HG02973 (cell line): ENCODE data around the gene KCNN4.
A peak's percentile ranks its signal among the peaks of the same experiment; 100 is the strongest.
"Not testable (repeated sequence)": the region's sequence is repeated elsewhere in the genome, so short reads cannot be mapped to it uniquely, and the experiment has no call there.

Source experiments
- ATAC-seq: cut with Tn5 transposase; IDR thresholded peaks from one replicate; pipeline ENCODE4 v1.9.1; 2021; ENCODE audit warnings: moderate library complexity; ENCODE audit not compliant: unreplicated experiment

The KCNN4 gene

GRCh38 chr19:43780706-43781525 is at the start of gene KCNN4:
TSS of gene KCNN4 (minus strand) at chr19:43780973. CDS start at chr19:43780861, 112 bp downstream.
- peak; percentile 28 for ATAC-seq

DNA sequence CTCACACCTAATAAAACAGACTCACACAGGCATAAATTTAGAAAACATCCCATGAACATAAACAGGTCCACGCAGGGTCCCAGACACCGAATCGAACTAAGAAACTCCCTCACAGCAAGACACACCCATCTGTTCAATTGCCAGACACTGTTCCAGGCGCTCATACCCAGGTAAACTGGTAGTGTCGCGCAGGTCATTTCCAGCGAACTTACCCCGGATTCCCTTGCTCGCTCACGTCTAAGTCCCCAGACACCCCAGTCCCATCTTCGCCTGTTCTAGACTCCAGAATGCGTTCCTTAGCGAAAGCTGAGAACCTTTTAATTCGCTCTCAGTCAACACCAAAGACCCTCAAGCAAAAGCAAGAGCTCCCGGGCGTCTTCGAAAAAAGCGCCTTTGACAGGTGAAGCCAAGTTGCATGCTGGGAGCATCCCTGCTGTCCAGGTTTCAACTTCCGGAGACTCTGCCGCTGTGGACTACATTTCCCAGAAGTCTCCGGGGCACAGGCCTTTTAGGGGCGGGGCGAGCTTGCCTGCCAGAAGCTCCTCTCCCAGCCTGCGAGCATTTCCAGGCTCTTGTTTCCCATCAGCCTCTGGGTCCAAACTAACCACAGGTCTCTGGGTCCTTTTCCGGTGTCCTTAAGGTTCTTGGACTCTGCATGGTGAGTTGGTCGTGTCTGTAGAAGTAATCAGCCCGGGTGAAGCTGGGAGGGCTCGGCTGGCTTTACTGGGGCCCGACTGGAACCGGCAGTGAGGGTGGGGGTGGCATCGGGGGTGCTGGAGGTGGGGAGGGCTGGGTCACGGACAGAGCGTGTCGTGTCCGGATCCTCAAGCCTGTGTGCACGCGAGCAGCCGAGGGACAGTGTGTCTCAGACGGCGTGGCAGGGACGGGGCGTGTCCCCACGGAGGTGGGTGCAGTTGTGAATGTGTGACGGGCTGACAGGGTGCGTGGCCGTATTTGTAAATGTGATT is 46.3 kb upstream of the KCNN4 start, which contains the start of gene ZNF283:
TSS of gene ZNF283 (plus strand) at position 535 of the 968 bp plus-strand sequence. CDS start 6,184 bp downstream, outside the sequence.
- ATAC-seq: peak; percentile 95

DNA sequence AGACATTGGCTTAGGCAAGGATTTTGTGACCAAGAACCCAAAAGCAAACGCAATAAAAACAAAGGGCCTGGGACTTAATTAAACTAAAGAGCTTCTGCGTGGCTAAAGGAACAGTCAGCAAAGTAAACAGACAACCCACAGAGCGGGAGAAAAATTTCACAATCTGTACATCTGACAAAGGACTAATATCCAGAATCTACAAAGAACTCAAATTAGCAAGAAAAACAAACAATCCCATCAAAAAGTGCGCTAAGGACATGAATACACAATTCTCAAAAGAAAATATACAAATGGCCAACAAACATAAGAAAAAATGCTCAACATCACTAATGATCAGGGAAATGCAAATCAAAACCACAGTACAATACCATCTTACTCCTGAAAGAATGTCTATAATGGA is 43.8 kb upstream of the KCNN4 start:
- ATAC-seq: not testable (repeated sequence)

DNA sequence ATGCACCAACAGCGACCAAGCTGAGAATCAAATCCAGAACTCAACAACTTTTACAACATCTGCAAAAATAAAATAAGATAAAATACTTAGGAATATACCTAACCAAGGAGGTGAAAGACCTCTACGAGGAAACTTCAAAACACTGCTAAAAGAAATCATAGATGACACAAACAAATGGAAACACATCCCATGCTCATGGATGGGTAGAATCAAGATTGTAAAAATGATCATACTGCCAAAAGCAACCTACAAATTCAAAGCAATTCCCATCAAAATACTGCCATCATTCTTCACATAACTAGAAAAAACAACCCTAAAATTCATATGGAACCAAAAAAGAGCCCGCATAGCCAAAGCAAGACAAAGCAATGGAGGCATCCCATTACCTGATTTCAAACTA is 43.1 kb upstream of the KCNN4 start:
- not testable (repeated sequence) for ATAC-seq

GRCh38 chr19:43820884-43821215 is 40.1 kb upstream of the KCNN4 start:
- no peak for ATAC-seq

GRCh38 chr19:43820098-43820883 is 39.5 kb upstream of the KCNN4 start:
- no peak for ATAC-seq

- no peak for ATAC-seq
Measured at GRCh38 chr19:43818500-43818899, 37.7 kb upstream of the KCNN4 start.

GRCh38 chr19:43817454-43817853 is 36.7 kb upstream of the KCNN4 start:
- ATAC-seq: not testable (repeated sequence)

GRCh38 chr19:43814663-43815352 is 34.0 kb upstream of the KCNN4 start:
- ATAC-seq: no peak

GRCh38 chr19:43812688-43813087 is 31.9 kb upstream of the KCNN4 start:
- no peak for ATAC-seq

DNA sequence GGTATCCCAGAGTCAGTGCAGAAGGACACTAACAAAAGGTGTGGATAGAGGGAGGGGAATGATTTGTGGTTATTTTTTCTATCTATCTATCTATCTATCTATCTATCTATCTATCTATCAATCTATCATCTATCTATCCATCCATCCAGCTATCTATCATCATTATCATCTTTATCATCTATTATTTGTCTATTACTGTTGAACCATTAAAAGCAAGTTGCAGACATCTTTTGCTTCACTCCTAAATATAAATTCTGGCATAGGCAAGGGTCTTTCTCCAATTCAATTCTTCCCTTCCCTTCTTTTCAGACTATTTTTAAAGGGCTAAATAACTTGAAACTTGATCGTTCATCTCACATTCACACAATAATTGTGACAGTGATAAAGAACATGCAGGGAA is 31.5 kb upstream of the KCNN4 start:
- ATAC-seq: no peak

DNA sequence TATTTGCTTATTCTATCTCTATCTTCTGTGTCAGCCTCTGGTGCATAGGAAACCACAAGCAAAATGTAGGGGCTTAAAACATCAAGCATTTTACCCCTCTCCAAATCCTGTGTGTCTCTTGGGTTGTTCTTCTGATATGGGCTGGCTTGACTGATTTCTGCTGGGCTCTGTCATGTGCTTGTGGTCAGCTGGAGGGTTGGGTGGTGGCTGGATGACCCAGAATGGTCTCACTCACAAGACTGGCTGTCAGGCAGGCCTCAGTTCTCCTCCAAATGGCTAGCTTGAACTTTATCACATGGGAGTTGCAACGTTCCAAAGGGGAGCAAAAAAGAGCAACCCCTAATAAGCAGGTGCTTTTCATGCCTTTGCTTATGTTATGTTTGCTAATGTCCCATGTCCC is 31.1 kb upstream of the KCNN4 start:
- no peak for ATAC-seq

DNA sequence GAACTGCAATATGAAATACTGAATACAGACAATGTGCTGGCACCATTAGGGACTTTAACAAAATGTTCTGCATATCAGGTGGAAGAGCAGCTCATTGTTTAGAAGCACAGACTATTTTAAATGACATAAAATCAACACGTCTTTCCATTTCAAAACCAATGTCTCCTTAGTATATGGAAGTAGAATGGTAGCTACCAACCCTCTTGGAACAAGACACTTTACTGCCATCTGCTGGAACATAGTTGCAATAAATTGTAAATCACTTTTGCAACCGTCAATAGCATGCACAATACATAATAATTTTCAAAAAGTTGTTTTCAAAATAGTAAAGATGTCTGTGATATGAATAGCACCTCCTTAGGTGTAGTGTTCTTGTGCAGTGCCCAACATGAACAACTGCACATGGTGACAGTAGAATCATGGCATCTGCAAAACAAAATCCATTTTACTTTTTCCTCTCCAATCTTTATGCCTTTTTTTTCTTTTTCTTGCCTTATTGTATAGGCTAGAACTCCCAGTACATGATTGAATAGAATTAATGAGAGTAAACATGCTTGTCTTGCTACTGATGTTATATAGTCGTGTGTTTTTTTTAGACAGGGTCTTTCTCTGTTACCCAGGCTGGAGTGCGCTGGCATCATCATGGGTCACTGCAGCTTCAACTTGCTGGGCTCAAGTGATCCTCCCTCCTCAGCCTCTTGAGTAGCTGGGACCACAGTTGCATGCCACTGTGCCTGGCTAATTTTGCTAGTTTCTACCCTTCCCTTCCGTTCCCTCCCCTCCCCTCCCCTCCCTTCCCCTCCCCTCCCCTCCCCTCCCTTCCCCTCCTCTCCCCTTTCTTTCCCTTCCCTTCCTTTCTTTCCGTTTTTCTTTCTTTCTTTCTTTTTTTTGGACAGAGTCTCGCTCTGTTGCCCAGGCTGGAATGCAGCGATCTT is 29.3 kb upstream of the KCNN4 start:
- no peak for ATAC-seq

GRCh38 chr19:43807651-43808050 is 26.9 kb upstream of the KCNN4 start:
- ATAC-seq: no peak

- no peak for ATAC-seq
Measured at GRCh38 chr19:43806848-43807247, 26.1 kb upstream of the KCNN4 start.

- ATAC-seq: not testable (repeated sequence)
Measured at GRCh38 chr19:43806401-43806800, 25.6 kb upstream of the KCNN4 start.

- no peak for ATAC-seq
Measured at GRCh38 chr19:43804432-43804831, 23.7 kb upstream of the KCNN4 start.

DNA sequence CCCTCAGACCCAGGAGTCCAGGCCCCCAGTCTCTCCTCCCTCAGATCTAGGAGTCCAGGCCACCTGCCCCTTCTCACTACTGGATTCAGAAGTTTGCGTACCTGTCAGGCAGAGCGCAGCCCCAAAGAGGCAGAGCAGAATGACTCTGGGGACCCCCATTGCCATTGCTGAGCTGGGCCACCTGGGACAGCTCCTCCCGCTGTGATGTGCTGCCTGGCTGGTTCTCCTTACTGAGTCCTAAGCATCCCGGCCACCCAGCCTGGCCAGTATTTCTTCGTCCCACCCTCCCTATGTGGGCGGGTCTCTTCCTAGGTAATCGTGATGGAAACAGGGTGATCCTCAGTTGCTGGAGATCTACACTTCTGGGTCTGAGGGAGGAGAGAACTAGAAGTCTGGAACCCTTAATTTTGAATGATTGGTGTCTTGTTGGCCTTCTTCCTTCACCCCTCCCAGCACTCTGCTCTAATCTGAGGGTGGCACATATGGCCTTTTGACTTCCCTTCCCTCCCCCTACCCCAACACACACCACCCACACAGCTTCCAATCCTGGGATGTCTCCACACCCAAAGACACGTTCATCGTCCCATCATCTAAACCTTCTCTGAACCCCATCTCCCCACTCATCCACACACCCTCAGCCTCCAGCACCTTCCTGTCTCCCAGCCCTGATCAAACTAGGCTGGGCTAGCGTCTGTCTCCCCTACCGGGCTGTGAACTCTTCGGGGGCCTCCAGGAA is 21.6 kb upstream of the KCNN4 start, which contains the start of gene LYPD5:
TSS of gene LYPD5 (minus strand) at position 232 of the 736 bp plus-strand sequence. CDS start at position 165, 67 bp downstream.
- no peak for ATAC-seq
